GM21737 (cell line): Measurements from ENCODE around the gene C3orf85.
"Not testable (repeated sequence)": the region's sequence is repeated elsewhere in the genome, so short reads cannot be mapped to it uniquely, and the experiment has no call there.

Experiments
- ATAC-seq: cut with Tn5 transposase; IDR thresholded peaks from one replicate; pipeline ENCODE4 v1.9.1; 2021; ENCODE audit warnings: mild to moderate bottlenecking, moderate library complexity; ENCODE audit not compliant: unreplicated experiment

C3orf85 gene

GRCh38 chr3:109136523-109136922 is at the start of gene C3orf85:
C3orf85 (plus strand) TSS chr3:109136719; CDS start chr3:109136848, 129 bp downstream.
- ATAC-seq = no peak

- no peak for ATAC-seq
Measured at GRCh38 chr3:109089265-109089664, 47.3 kb upstream of the C3orf85 start.

- no peak for ATAC-seq
Measured at GRCh38 chr3:109091846-109092245, 44.7 kb upstream of the C3orf85 start.

- no peak for ATAC-seq
Measured at GRCh38 chr3:109093561-109093960, 43.0 kb upstream of the C3orf85 start.

- no peak for ATAC-seq
Measured at GRCh38 chr3:109095166-109095565, 41.4 kb upstream of the C3orf85 start.

- ATAC-seq = no peak
Measured at GRCh38 chr3:109098079-109098644, 38.4 kb upstream of the C3orf85 start.

GRCh38 chr3:109109574-109109973 is 26.9 kb upstream of the C3orf85 start:
- no peak for ATAC-seq

- no peak for ATAC-seq
Measured at GRCh38 chr3:109112946-109113760, 23.4 kb upstream of the C3orf85 start.

- ATAC-seq = no peak
Measured at GRCh38 chr3:109114746-109115145, 21.8 kb upstream of the C3orf85 start.

GRCh38 chr3:109115451-109115850 is 21.1 kb upstream of the C3orf85 start:
- no peak for ATAC-seq

GRCh38 chr3:109116031-109116430 is 20.5 kb upstream of the C3orf85 start:
- ATAC-seq = no peak

GRCh38 chr3:109117939-109118338 is 18.6 kb upstream of the C3orf85 start, which contains the start of gene MORC1:
MORC1 (minus strand) TSS chr3:109118134; CDS start chr3:109118059, 75 bp downstream.
- no peak for ATAC-seq

GRCh38 chr3:109118584-109118983 is 17.9 kb upstream of the C3orf85 start:
- no peak for ATAC-seq

- ATAC-seq = no peak
Measured at GRCh38 chr3:109122690-109123089, 13.8 kb upstream of the C3orf85 start.

- ATAC-seq = no peak
Measured at GRCh38 chr3:109125902-109126301, 10.6 kb upstream of the C3orf85 start.

- ATAC-seq = no peak
Measured at GRCh38 chr3:109127553-109127952, 9.0 kb upstream of the C3orf85 start.

- no peak for ATAC-seq
Measured at GRCh38 chr3:109131276-109131675, 5.2 kb upstream of the C3orf85 start.

GRCh38 chr3:109132801-109133473 is 3.6 kb upstream of the C3orf85 start:
- ATAC-seq = no peak

GRCh38 chr3:109133474-109133816 is 3.1 kb upstream of the C3orf85 start:
- ATAC-seq = not testable (repeated sequence)

GRCh38 chr3:109137761-109138160 is 1.2 kb downstream of the C3orf85 start:
- ATAC-seq = no peak

GRCh38 chr3:109140318-109140717 is 3.8 kb downstream of the C3orf85 start:
- ATAC-seq = no peak

GRCh38 chr3:109143646-109144045 is 7.1 kb downstream of the C3orf85 start:
- ATAC-seq = no peak
